GM21786 (cell line): ENCODE results near the gene RPS14.

Experiments
- ATAC-seq: cut with Tn5 transposase; IDR thresholded peaks from one replicate; pipeline ENCODE4 v1.9.1; 2021; ENCODE audit not compliant: unreplicated experiment

Gene RPS14

GRCh38 chr5:150401376-150402228 is 47.9 kb downstream of the RPS14 start:
- no peak for ATAC-seq

DNA sequence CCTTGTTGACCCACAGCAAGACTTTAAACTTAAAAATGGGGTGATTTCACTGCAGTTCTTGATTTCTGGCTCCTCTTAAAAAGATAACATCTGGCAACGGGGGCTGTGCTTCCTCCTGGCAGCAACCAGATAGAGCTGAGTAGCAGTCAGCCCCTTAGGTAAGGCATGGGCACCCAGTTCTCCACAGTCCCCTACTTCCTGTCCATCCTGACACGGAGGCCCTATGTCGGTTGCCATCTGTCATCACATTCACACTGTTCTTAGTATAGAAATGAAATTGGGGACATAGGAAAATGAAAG is 48.5 kb downstream of the RPS14 start:
- no peak for ATAC-seq

DNA sequence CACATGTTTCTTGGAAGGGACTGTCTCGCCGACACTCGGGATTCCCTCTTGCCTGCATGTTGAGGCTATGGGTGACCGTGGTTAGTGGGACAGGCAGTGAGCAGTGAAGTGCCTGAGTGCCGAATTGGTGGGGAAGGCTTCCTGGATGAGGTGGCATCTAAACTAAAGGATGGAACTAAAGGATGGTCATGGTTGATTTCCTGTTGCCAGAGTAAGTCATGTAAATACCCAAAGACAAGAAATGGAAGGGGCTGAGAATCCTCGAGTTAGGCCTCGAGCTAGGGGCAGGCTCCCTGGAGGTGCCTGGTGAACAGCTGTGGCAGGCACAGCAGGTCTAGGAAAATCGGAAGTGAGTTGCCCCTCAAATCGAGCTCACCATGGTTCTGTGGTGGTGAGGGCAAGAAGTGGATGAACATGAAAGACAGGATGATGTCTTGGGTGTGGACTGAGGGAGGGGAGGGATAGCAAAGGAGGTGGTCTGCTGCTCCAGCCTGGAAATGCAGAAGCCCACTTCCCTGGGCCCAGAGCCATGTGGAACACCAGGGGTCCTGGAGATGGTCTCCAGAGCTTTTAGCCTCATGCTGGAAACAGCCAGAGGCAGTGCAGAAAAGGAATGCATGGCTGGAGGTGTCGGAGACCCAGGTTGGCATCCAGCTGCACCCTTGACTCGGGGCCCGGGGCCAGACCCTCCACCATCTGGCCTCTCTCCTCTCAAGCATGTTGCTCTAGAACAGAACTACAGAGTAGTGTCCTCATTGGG is 49.0 kb downstream of the RPS14 start:
- ATAC-seq = no peak

GRCh38 chr5:150399524-150400211 is 49.9 kb downstream of the RPS14 start:
- no peak for ATAC-seq

GRCh38 chr5:150398722-150399523 is 50.6 kb downstream of the RPS14 start:
- ATAC-seq = peak; percentile 80

GRCh38 chr5:150397782-150398721 is 51.5 kb downstream of the RPS14 start:
- ATAC-seq = no peak

DNA sequence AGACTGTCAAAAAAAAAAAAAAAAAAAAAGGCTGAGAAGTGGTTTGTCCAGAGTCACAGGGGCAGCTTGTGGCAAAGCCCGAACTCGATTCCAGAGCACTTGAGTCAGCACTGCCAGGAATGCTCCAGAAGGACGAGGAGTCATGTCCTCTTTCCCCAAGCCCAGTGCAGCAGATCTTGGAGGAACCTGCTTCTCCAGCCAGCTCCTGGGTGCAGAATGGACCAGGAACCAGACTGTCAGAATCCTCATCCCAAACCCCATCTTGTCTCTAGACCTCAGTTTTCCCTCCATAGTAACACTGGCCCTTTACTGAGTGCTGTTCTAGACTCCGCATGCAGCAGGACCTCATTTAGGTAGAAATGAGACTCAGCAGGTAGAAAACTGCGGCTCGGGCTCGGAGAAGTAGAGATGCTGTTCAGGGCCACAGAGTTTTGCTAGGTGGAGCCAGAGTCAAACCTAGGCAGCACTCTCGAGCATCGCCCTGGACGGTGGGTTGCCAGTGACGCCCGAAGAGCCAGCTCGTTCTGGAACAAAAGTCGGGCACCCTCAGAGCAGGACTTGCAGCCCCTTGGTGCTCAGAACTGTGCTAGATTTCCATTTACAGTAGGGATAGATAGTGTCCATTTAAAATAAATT is 52.3 kb downstream of the RPS14 start:
- no peak for ATAC-seq

GRCh38 chr5:150396267-150396666 is 53.3 kb downstream of the RPS14 start:
- no peak for ATAC-seq

DNA sequence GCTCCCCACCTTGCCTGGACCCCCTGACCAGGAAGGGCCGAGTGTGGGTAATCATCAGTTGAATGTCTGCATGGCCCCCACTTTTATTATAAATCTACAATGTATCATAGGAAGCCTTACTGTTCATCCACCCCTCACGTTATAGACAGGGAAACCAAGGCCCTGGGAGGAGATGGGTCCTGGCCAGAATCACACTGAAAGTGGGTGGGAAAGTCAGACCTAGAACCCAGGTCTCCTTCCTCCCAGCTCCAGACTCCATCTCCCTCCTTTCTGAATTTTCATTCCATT is 53.9 kb downstream of the RPS14 start:
- no peak for ATAC-seq

DNA sequence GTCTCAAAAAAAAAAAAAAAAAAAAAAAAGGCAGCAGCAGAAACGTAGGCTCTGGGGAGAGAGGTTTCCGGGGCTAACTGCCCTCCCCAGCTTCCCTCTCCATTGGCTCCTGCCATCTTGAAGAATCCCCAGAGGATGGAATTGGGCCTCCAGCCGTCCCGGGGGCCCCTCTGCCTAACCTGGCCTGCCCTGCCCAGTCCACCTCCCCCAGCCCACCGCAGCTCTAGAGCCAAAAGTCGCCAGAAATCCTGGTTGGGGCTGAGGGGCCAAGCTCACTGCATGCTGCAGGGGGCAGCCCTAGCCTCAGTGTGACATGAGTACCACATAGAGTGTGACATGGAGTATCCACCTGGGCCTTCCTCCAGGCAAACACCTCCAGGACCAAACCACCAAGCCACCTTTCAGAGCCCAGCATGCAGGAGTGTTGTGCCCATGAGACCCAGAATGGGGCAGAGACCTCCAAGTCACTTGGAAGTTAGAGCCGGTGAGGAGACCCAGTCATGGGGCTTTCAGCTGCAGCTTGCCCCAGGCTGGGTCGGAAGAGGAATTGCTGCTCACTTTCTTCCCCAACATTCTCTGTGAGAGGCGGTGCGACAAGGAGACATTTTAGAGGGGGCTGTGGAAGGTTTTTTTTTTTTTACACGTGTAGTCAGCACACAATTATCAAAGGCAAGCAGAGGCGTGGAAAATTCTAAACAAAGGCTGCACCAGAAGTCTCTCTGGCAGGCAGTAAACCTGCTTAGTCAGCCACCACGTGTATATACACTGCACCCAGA is 54.4 kb downstream of the RPS14 start:
- no peak for ATAC-seq

DNA sequence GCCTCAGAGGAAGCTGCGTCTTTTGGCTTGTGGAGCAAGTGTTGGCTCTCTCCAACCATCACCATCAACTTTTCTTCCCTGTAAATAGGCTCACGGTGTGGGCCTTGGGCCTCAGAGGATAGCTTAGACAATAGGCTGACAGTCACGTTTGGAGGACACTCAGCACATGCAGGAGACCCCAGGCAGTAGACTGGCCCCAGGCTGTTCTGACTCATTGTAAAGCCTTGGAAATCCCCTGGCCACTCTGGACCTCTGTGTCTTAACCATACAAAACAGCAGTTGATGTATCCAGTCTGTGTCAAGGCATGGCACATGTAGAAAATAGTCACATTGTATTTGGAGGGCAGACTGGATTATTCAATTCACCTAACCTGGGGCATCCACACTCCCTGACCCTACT is 55.4 kb downstream of the RPS14 start:
- ATAC-seq = no peak

- ATAC-seq = no peak
Measured at GRCh38 chr5:150393096-150393645, 56.4 kb downstream of the RPS14 start.

GRCh38 chr5:150392680-150393079 is 56.9 kb downstream of the RPS14 start:
- no peak for ATAC-seq
